T-cell (primary cell): ENCODE data around the gene PDS5B. TPM values are rescaled to one million over a fixed set of nuclear protein-coding genes. Genes with fewer than 3 reads are reported as not detected.
A peak's percentile ranks its signal among the peaks of the same experiment; 100 is the strongest.

Source experiments
- ATAC-seq, 4 experiments: fragments of 200-7000 bp in 3 of 4; fragments of 150-1000 bp in 1 of 4; cut with Tn5 transposase; replicated peaks in 1 of 4; 1 replicate in 3 of 4; 2 replicates in 1 of 4; pipeline ENCODE4 v1.10.0; 2021; ENCODE audit warnings: moderate library complexity in 3 of 4, mild to moderate bottlenecking in 2 of 4, moderate number of reproducible peaks in 1 of 4
- CTCF ChIA-PET, 2 donors: fragments of 300-600 bp; sonication (Branson Sonifier 250); formaldehyde crosslinking; loops; one replicate each; lab custom pipeline; 2022; ENCODE audit warnings: antibody characterized with exemption in 2 of 2; lab: Charles Lee
- POLR2A ChIA-PET, 2 donors: fragments of 300-600 bp; sonication (Branson Sonifier 250); formaldehyde crosslinking; loops; one replicate each; lab custom pipeline; 2022; ENCODE audit warnings: antibody characterized with exemption in 2 of 2; lab: Charles Lee
- DNase-seq, 35 experiments: peaks; one replicate each; pipeline versions ENCODE4 v3.0.0 to v3.0.0-alpha.2; 2013 to 2023
- H3K27ac ChIP-seq: one replicate; pipeline ENCODE4 v1.5.1; 2013; ENCODE audit warnings: low read length
- H3K27me3 ChIP-seq, 2 experiments: replicated peaks in 1 of 2; 1 replicate in 1 of 2; 2 replicates in 1 of 2; pipeline versions ENCODE4 v1.6.1 to v1.7.0; 2013; ENCODE audit warnings: low read length in 1 of 2, mixed read lengths in 1 of 2; ENCODE audit not compliant: control insufficient read depth in 2 of 2, insufficient read depth in 2 of 2; ENCODE audit errors: extremely low read depth in 1 of 2
- H3K36me3 ChIP-seq, 2 donors: 1 replicate in 1 of 2; 2 replicates in 1 of 2; pipeline versions ENCODE4 v1.6.1 to v1.7.0; 2013; ENCODE audit warnings: low read length in 1 of 2; ENCODE audit not compliant: control insufficient read depth in 2 of 2, insufficient read depth in 1 of 2; ENCODE audit errors: extremely low read depth in 1 of 2
- H3K4me1 ChIP-seq, 2 experiments: 1 replicate in 1 of 2; 2 replicates in 1 of 2; pipeline versions ENCODE4 v1.6.1 to v1.7.0; 2013; ENCODE audit warnings: low read length in 2 of 2, mixed read lengths in 1 of 2; ENCODE audit not compliant: insufficient read depth in 2 of 2, control insufficient read depth in 1 of 2; ENCODE audit errors: extremely low read depth in 1 of 2
- H3K4me3 ChIP-seq, 2 donors: 1 replicate in 1 of 2; 2 replicates in 1 of 2; pipeline versions ENCODE4 v1.5.1 to v1.7.0; 2013; ENCODE audit warnings: mild to moderate bottlenecking in 2 of 2, low read length in 1 of 2, moderate library complexity in 1 of 2; ENCODE audit not compliant: control insufficient read depth in 1 of 2; ENCODE audit errors: extremely low read depth in 1 of 2
- H3K9me3 ChIP-seq: 2 replicates; pipeline ENCODE4 v1.7.0; 2013
- H3K27ac Mint-ChIP-seq, 2 donors: one replicate each; pipeline ENCODE4 v1.8.0; 2020 to 2021; ENCODE audit warnings: mild to moderate bottlenecking in 2 of 2, mixed read lengths in 2 of 2
- H3K27me3 Mint-ChIP-seq, 2 donors: one replicate each; pipeline ENCODE4 v1.8.0; 2021 to 2022; ENCODE audit warnings: mixed read lengths in 2 of 2
- H3K36me3 Mint-ChIP-seq: one replicate; pipeline ENCODE4 v1.8.0; 2021; ENCODE audit warnings: mixed read lengths
- H3K4me1 Mint-ChIP-seq, 3 donors: one replicate each; pipeline ENCODE4 v1.8.0; 2020 to 2022; ENCODE audit warnings: mixed read lengths in 3 of 3, mild to moderate bottlenecking in 1 of 3
- H3K4me3 Mint-ChIP-seq, 3 donors: one replicate each; pipeline ENCODE4 v1.8.0; 2020 to 2022; ENCODE audit warnings: mild to moderate bottlenecking in 3 of 3, mixed read lengths in 3 of 3, moderate library complexity in 3 of 3
- H3K9me3 Mint-ChIP-seq, 3 donors: one replicate each; pipeline ENCODE4 v1.8.0; 2020 to 2022; ENCODE audit warnings: mixed read lengths in 3 of 3
- WGBS: methylation state at CpG from one replicate; pipeline ENCODE4 v1.1.5; 2013; ENCODE audit warnings: missing lambda C conversion rate; ENCODE audit not compliant: insufficient coverage; 5-methylcytosine and 5-hydroxymethylcytosine counted together
- total RNA-seq, 35 experiments: library from RNA in 6 of 35; stranded (reverse) in 6 of 35; fragments of 120-200 nt in 1 of 35; gene quantifications; one replicate each; pipeline versions ENCODE4 v1.2.1 to v1.2.4 and lab custom pipeline; 2013 to 2026

The PDS5B gene
- total RNA-seq, 5 donors from 2014 or later (not counting 1 experiment from before 2014, with no cell fraction given): 45.4 to 48.5 (median 46.9) TPM

GRCh38 chr13:32745509-32745908, 159.3 kb downstream of the PDS5B start:
- peaks cover 0 to 2% (median 0%) of the 10 kb centered on the region in 3 donors for H3K4me1 Mint-ChIP-seq
- no peak overlapping the region for H3K27ac Mint-ChIP-seq
- WGBS: 100% methylated on average over 1 of the region's 1 CpG
- Histone ChIP-seq H3K36me3 (peaks cover 0 to 23% of the 10 kb centered on the region in 2 donors), H3K27ac (no peak overlapping the region), H3K9me3 (no peaks in the 10 kb centered on the region), H3K4me3 (no peak overlapping the region), H3K27me3 (no peaks in the 10 kb centered on the region), H3K4me1 (no peaks in the 10 kb centered on the region)
- no peaks in the 10 kb centered on the region for H3K27me3 Mint-ChIP-seq
- ChIA-PET CTCF (interaction anchor here in 1 of 2 donors (0.6 kb wide), 1 partner anchor 12 kb away, joined by 4 read pairs; no protein-coding TSS in a partner anchor), POLR2A (no interaction called here)
- no peak for DNase-seq
- H3K4me3 Mint-ChIP-seq: no peak overlapping the region
- H3K36me3 Mint-ChIP-seq: peaks cover 40% of the 10 kb centered on the region
- H3K9me3 Mint-ChIP-seq: no peaks in the 10 kb centered on the region
- ATAC-seq: no peak

GRCh38 chr13:32746474-32746873, 160.2 kb downstream of the PDS5B start:
- Histone ChIP-seq H3K27ac (no peak overlapping the region), H3K27me3 (no peaks in the 10 kb centered on the region), H3K4me1 (no peaks in the 10 kb centered on the region), H3K36me3 (peaks cover 0 to 22% of the 10 kb centered on the region in 2 donors), H3K9me3 (no peaks in the 10 kb centered on the region), H3K4me3 (no peak overlapping the region)
- Mint-ChIP-seq H3K27ac (no peak overlapping the region), H3K36me3 (peaks cover 44% of the 10 kb centered on the region), H3K27me3 (no peaks in the 10 kb centered on the region), H3K9me3 (no peaks in the 10 kb centered on the region), H3K4me3 (no peak overlapping the region), H3K4me1 (no peaks in the 10 kb centered on the region)
- WGBS: 69% methylated on average over 3 of the region's 3 CpGs
- no peak for ATAC-seq
- CTCF ChIA-PET: no interaction called here
- POLR2A ChIA-PET: no interaction called here
- peak in 1 of 35 experiments; percentile 18 for DNase-seq

- Histone ChIP-seq H3K4me1 (no peaks in the 10 kb centered on the region), H3K27ac (no peak overlapping the region), H3K27me3 (no peaks in the 10 kb centered on the region), H3K36me3 (peaks cover 0 to 19% of the 10 kb centered on the region in 2 donors), H3K4me3 (no peak overlapping the region), H3K9me3 (no peaks in the 10 kb centered on the region)
- ATAC-seq (no peak), DNase-seq (no peak)
- WGBS: no CpG with 5 or more reads among the region's 2 CpGs
- Mint-ChIP-seq H3K4me3 (no peak overlapping the region), H3K4me1 (no peaks in the 10 kb centered on the region), H3K27ac (no peak overlapping the region), H3K36me3 (peaks cover 50% of the 10 kb centered on the region), H3K9me3 (no peaks in the 10 kb centered on the region), H3K27me3 (no peaks in the 10 kb centered on the region)
- ChIA-PET CTCF (no interaction called here), POLR2A (no interaction called here)
Measured at GRCh38 chr13:32748305-32748704, 162.1 kb downstream of the PDS5B start.

- no peak overlapping the region for H3K4me3 ChIP-seq
- 79% methylated on average over 4 of the region's 4 CpGs for WGBS
- Mint-ChIP-seq H3K36me3 (peaks cover 64% of the 10 kb centered on the region), H3K27ac (no peak overlapping the region), H3K9me3 (no peaks in the 10 kb centered on the region), H3K4me3 (no peak overlapping the region), H3K4me1 (no peaks in the 10 kb centered on the region), H3K27me3 (no peaks in the 10 kb centered on the region)
- no peaks in the 10 kb centered on the region for H3K4me1 ChIP-seq
- DNase-seq (no peak), ATAC-seq (no peak)
- no peaks in the 10 kb centered on the region for H3K9me3 ChIP-seq
- no peak overlapping the region for H3K27ac ChIP-seq
- ChIA-PET CTCF (no interaction called here), POLR2A (no interaction called here)
- peaks cover 0 to 19% of the 10 kb centered on the region in 2 donors for H3K36me3 ChIP-seq
- no peaks in the 10 kb centered on the region for H3K27me3 ChIP-seq
Measured at GRCh38 chr13:32751340-32751739, 165.1 kb downstream of the PDS5B start.

GRCh38 chr13:32752311-32752710, 166.1 kb downstream of the PDS5B start:
- Histone ChIP-seq H3K9me3 (no peaks in the 10 kb centered on the region), H3K27ac (no peak overlapping the region), H3K27me3 (no peaks in the 10 kb centered on the region), H3K36me3 (peaks cover 0 to 11% of the 10 kb centered on the region in 2 donors), H3K4me1 (no peaks in the 10 kb centered on the region), H3K4me3 (no peak overlapping the region)
- Mint-ChIP-seq H3K27ac (no peak overlapping the region), H3K4me1 (no peaks in the 10 kb centered on the region), H3K27me3 (no peaks in the 10 kb centered on the region), H3K36me3 (peaks cover 60% of the 10 kb centered on the region), H3K4me3 (no peak overlapping the region), H3K9me3 (no peaks in the 10 kb centered on the region)
- ATAC-seq: no peak
- DNase-seq: no peak
- POLR2A ChIA-PET: no interaction called here
- CTCF ChIA-PET: no interaction called here
- 100% methylated on average over 1 of the region's 4 CpGs for WGBS

- DNase-seq: no peak
- no peaks in the 10 kb centered on the region for H3K27me3 Mint-ChIP-seq
- Histone ChIP-seq H3K9me3 (no peaks in the 10 kb centered on the region), H3K36me3 (peaks cover 0 to 11% of the 10 kb centered on the region in 2 donors), H3K27me3 (no peaks in the 10 kb centered on the region), H3K4me1 (no peaks in the 10 kb centered on the region), H3K4me3 (no peak overlapping the region), H3K27ac (no peak overlapping the region)
- ChIA-PET POLR2A (interaction anchor here in 1 of 2 donors (0.5 kb wide), 1 partner anchor 729 kb away, joined by 5 read pairs; no protein-coding TSS in a partner anchor), CTCF (no interaction called here)
- no peak overlapping the region for H3K4me3 Mint-ChIP-seq
- no peaks in the 10 kb centered on the region for H3K9me3 Mint-ChIP-seq
- H3K27ac Mint-ChIP-seq: no peak overlapping the region
- H3K4me1 Mint-ChIP-seq: no peaks in the 10 kb centered on the region
- no peak for ATAC-seq
- WGBS: 100% methylated on average over 2 of the region's 3 CpGs
- peaks cover 63% of the 10 kb centered on the region for H3K36me3 Mint-ChIP-seq
Measured at GRCh38 chr13:32752997-32753606, 166.8 kb downstream of the PDS5B start.
